CD4-positive, alpha-beta T cell treated with Interleukin-2 at 100 ng/mL for 4 hours (primary cell): ENCODE measurements around the gene GNL2.
"Not testable (repeated sequence)": the region's sequence is repeated elsewhere in the genome, so short reads cannot be mapped to it uniquely, and the experiment has no call there.

Experiments
- DNase-seq: peaks from one replicate; pipeline ENCODE4 v3.0.0-alpha.2; 2020; ENCODE audit warnings: low spot score

GNL2 gene

DNA sequence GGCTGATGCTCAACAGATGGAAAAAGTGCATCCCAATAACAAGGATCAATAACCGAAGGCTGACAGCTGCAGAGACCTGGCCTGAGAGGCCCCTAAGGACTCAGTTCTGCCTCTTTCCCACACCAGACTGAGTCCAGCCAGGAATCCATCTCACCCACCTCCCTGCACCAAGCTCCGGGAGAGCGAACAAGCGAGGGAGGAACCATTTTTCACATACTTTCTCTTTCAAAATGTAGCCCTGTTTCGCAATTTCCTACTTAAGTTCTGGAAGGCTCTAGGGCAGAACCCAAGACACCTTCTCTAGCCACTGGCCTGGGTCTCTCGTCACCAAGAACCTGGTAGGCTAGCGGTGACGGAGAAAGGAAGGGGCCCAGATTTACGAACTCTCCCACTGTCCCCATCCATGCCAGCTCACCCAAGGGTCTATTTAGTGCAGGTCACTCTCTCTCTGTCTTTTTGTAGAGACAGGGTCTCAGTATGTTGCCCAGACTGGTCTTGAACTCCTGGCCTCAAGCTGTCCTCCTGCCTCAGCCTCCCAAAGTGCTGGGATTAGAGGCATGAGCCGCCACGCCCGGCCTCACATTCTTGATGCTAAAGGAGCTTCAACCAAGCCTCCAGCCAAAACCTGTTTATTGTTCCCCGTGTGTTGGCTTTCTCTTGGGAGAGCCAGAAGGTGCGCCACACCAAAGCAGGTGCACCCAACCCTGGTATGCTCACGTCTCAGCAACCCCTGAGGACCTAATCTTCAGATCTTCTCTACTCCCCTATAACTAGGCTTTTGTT, 10.9 kb upstream of the GNL2 start:
- DNase-seq: no peak

DNA sequence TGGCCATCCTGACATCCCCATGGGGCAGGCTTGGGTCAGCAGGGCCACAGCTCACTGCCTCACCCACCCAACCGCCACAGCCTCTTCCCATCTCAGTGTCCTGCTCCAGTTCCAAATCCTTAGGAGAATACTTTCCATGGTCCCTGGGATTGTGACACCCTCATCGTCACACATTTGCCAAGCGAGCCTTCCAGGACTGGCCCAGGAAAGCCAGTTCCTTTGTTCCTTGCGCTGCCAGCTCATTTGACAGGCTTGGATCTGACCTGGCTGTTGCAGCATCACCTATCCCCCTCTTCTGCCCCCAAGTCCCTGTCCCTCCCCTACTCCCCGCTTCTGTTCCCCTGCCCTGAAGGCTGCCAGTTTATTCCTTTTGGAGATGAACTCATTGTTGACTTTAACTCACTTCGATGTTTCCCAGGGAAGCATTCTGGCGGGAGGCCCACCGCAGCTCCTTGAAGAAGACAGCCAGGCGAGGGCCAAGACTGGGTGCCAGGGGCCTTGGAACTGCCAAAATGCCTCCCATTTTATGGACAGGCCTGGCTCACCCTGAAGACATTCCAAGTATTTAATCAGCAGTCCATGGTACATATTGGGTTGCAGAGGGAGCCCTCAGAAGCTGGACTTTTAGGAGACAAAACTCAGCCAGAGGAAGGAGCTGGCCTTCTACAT, 10.2 kb upstream of the GNL2 start:
- DNase-seq: no peak

DNA sequence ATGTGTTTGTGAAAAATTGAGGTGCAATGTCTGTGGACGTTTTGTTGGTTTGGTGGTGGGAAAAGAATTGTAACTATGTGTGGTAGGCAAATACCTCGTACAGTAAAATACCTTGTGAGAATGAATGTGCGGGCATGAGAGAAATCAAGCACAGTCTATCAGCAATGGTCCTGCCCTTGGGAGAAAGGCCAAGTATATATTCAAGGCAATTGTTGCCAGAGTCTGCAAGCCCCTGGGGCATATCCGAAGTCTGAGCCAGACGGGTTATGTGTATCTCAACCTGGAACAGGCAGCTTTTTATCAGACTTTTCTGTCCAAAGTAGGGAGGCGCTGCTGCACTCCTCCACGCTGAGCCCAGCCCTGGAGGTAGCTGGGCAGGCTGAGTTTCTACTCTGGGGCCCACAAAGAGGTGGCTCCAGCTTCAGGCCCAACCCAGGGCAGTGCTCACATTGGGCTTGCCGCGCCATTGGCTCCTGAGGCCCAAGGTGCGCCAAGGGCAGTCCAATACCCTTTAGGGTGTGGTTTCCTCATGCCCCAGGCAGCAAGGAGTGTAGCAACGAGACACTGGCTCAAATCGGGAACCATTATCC, 9.4 kb upstream of the GNL2 start:
- DNase-seq: no peak

DNA sequence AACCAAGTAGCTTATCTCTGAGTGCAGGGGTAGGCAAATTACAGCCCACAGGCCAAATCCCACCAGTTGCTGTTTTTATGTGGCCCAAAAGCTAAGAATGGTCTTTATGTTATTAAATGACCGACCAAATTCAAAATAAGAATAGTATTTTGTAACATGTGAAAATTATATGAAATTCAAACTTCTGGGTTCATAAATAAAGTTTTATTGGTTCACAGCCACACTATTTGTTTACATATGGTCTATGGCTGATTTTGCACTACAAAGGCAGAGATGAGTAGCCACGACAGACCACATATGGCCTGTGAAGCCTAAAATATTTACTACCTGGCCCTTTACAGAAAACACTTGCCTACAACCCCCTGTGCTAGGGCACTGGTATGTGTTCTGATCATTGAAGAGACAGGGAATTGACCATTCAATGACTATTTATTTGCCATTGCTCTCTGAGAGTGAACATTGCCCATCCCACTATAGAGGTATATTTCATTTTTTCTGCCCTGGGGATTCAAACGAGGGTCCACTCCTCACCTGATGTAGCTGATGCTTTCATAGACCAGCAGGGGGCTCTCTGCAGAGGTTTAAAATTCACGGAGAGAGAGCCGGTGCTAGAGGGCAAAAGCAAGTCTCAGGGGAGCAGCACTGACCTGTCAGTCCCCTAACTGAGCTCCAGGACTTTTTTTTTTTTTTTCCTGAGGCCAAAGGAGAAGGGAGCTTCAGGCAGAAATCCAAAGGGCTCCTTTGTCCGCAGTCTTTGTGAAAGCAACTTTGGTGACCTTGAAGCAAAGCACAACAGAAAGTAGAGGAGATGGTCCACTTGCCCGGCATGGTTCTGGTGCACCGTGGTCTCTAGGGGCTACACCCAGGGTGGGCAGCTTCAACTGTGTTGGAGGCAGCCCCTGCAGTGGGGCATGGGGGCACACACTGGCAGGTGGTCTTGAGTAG, 7.3 kb upstream of the GNL2 start:
- peak; percentile 60 for DNase-seq

DNA sequence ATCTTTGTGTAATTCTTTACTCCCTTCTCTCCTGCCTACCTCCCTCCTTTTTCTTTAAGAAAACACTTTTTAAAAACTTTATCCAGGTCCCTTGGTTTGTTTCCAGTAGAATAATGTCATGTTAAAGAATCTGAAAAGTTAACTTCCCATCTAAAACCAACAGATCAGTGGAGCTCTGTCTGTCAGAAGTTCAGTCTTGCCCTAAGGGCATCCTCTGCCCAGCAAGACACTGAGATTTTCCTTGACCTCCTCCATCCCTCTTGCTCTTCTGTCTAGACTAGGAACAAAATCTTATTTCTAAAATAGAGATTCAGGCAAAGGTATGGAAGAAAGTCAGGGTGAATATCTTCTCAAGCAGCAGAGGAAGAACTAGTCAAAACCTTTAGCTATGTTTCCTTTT, 5.7 kb upstream of the GNL2 start:
- DNase-seq: no peak

DNA sequence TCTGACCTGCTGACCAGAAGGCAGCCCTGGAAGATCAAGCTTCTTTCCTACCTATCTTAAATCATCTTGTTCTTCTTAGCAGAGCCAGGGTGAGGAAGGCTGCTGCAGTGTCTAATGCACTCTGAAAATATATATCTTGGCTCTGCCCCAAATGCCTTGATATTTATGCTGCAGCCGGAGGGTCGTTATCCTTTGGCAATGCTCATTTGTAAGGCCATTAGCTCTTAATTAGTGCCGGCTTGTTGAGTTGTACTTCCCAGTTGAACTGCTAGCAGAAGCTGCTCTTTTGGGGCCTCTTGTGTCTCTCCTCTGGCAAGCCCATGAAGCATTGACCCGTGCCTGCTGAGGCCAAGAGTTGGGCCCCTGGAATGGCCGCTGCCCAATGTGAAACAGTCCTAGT, 4.2 kb upstream of the GNL2 start:
- no peak for DNase-seq

DNA sequence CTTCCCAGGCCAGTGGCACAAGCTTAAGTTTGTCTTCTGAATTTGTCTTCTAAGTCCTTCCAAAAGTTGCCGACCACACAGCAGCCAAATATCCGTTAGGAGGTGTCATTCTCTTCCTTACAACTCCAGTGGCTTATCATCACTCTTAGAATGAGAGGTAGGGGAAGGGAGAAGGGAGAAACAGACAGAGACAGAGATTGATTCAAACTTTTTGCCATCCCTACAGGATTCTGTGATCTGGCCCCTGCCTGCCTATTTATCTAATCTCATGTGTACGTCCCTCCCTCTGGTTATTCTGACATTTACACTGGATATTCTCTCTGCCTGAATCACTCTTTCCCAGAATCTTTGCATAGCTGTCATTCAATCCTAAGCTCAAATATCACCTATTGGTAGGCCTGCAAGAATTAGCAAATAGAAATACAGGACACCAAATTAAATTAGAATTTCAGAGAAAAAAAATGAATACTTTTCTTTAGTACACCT, 488 bp upstream of the GNL2 start:
- peak; percentile 31 for DNase-seq

DNA sequence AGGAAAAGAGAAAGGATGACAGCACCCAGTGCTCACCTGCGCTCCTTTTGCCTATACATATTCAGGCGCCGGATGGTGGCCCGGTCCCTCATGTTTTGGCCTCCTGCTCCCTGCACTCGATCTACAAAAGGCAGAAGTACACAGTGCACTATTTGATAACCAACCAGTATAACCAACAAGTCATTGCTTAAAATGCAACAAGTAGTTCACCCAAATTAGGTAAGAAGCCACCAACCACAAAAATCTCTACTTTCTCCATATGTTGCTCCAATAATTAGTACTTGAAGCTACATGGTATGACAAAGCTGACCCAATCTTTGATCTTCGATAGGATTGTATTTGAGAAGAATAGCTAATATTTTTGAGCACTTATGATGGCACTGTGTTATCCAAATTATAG, 2.0 kb downstream of the GNL2 start:
- DNase-seq: no peak

DNA sequence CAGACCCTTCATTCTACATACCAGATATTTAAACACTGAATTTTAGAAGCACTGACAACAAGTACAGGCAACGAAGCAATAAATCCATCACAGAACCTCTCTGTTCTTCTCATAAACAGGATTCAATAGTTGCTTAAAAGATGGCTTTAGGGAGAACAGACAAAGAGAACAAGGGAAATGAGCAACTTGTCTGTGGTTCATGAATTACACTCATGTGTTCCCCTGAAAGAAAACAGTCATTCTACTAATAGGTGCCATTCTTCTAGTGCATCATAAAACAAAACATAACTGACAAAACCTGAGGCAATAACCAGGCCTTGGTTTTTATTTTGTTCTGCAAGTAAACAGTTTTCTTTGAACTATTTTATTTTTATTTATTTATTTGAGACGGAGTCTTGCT, 6.8 kb downstream of the GNL2 start:
- no peak for DNase-seq

DNA sequence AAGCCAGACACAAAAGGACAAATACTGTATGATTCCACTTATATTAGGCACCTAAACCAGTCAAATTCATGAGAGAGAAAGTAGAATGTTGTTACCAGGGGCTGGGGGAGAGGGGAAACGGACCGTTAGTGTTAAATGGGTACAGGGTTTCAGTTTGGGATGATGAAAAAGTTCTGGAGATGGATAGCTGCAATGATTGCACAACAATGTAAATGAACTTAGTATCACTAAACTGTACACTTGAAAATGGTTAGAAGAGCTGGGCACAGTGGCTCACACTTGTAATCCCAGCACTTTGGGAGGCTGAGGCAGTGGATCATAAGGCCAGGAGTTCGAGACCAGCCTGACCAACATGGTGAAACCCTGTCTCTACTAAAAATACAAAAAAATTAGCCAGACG, 11.2 kb downstream of the GNL2 start:
- DNase-seq: not testable (repeated sequence)

DNA sequence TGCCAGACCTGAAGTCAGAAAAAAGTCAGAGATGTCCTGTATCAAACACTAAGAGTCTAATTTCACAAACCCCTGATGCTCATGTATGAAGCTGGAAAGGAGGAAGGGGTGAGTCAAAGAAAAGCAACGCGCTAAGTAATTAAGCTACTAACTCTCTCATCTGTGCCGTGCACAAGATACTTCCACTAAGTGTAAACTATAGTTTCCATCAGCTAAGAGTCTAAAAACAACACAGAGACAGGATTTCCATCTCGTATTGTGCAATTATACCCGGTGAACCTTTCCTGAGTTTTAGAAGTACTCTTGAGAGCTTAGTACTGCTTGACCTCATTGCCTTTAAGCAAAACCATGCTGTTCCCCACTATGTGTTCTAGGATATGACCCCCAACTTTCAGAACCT, 20.0 kb downstream of the GNL2 start:
- no peak for DNase-seq

DNA sequence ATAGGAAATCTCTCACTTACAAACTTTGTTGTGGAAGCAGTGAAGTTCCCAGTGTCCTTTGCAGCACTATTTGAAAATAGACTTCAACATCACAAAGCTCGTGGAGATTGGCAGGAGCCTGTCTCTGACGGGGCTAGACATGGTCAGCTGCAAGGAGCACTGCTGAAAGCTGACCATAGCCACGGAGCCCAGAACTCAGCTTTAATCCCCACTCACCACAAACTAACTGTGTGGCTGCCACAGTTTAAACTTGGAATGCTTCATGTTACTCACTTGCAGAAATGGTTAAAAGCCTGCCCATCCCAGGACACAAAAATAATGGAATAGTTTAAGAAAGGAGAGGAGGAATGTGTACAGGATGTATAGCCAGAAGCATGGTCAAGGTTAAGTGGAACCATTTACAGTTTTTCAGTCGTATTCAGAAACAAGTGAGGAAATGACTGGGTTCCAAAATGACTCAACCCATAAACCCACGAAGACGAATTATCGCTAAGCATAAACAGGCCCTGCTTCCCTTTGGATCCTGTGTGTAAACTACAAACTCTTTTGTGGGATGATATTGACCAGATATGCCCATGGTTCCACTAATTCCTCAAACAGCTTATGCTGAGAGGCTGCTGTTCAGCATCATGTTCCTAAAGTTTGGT, 20.8 kb downstream of the GNL2 start:
- no peak for DNase-seq

DNA sequence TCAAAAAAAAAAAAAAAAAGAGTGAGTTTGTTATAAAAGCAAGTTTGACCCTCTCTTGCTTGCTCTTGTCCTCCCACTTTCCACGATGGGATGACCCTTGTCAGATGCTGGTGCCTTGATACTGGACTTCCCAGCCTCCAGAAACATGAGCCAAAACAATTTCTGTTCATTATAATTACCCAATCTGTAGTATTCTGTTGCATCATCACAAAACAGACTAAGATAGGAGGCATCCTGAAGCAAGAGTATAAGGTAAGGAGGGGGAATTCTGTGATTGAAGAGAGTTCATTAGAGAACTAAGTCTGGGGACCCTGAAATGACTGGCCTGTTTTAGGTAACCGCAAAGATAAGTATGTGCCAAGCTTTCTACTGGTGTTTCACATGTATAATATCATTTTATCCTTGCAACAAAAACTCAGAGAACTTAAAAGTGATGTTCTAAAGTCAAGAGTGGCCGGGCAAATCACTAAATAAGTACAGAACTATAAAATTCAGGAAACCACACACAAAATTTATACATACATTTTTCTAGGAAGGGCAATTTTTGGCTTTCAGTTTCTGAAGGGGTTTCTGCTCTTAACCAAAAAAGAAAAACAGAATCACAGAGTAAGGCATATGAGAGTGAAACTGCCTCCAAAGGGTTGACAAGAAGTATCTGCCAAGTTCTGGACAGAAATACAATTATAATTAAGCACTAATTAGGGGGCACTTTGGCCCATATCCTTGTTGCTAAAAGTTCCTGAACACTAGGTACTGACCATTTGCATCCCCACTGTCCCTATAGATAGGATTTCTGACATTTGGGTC, 25.0 kb downstream of the GNL2 start:
- no peak for DNase-seq

DNA sequence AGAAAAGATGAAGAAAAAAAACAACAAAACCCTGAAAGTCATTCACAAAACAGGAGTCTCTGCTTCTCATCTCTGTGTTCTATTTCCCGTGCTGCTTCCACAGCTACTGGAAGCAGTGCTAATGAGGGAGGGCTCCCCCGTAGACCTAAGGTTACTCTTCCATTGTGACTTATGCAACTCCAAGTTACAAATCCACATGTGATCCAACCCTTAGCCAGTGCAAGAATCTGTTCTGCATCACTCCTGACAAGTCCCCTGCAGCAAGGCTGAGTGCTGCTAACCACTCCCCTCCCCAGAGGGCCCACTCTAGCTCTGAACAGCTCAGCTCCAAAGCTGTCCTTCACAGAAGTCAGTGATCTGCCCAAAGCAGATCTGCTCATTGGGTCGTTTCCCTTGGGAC, 28.7 kb downstream of the GNL2 start:
- no peak for DNase-seq

DNA sequence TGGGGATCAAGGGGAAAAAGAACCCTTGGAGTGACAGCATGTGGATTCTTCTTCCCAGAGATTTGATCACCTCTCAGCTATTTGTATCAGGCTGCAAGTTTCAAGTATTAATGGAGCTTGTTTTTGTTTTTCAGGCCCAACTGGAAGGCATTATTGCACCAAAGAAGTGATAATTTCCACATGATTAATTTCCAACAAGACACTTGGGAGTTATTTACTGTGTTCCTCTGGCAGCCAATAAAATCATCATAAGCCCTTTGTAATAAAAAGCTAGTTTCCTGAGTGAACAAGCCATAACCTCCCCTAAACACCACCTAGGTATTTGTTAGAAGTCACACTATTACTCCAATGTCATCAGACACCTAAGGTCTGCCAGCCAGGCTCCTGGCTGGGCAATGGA, 30.8 kb downstream of the GNL2 start:
- no peak for DNase-seq

DNA sequence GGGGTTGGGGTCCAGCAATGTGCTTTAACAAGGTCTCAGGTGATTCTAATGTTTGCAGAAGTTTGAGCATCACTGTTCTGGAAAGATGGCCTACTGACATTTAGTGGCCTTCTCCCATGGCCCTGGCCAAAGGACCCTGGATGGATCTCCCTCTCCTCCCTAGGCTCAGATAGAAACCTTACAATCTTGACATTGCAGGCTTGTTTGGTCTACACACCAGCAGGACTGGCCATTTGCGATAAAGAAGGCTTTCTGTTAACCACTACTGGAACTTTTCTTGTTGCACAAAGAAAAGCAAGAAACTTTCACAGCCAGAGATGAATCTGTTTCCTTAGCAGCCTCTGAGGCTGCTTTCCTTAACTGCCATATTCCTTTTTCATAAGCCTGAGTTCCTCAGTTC, 32.8 kb downstream of the GNL2 start:
- no peak for DNase-seq

DNA sequence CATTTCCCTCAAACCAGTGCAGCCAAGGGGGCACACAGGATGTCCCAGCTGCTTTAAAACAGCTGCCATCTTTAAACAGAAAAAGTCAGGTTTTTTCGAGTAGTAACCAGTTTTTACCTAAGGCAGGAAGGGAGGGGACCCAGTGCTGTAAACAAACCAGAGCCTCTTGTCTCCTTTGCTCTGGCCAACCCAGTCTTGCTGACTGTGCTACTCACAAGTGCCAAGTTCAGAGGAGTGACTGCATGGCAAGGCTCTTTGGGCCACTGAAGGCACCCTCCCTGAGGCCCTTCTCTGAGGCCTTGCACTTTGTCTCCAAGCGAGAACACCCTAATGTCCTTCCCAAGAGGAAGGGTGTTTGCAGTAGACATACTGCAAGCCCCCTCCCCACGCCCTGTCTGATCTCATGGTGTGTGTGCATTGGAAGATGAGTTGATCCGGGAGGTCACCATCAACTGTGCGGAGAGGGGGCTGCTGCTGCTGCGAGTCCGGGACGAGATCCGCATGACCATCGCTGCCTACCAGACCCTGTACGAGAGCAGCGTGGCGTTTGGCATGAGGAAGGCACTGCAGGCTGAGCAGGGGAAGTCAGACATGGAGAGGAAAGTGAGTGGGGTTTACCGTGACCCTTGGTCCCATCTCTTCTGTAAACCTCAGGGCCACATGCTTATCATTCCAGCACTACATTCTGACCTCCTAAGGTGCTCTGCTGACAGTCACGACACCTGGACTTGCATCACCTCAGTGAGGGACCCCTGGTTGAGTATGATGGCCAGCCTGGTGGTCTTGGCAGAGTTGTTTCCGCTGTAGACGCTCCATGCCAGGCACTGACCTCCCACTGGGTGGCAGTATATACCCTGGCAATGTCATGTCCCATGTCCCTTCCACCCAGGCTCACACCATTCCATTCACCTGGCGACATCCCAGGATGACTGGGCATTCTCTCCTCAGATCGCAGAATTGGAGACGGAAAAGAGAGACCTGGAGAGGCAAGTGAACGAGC, 34.3 kb downstream of the GNL2 start:
- peak; percentile 27 for DNase-seq

DNA sequence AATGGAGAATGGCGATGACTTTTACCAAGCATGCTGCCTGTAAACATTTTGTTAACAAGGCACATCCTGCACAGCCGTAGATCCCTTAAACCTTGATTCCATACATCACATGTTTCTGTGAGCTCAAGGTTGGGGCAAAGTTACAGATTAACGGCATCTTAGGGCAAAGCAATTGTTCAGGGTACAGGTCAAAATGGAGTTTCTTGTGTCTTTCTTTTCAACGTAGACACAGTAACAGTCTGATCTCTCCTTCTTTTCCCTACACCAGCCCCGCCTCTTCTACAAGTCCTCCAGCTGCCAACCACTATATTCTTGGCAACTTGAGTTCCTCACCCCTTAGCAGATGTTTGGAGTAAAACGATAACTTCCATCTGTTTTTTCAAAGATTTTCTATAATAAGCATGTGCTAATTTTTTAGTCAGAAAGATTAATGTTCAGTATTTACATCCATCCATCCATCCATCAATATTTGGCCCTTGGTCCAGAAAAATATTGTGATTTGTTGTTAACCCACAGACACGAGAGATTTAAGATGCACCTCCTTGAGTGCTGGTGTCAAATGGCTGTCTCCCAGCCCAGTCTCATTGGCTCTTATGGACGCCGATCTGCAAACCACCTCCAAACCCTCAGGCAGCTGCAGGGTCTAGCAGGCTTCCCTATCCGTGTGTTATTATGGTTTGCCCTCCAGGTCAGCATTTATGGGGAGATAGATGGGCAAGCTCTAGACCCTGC, 35.2 kb downstream of the GNL2 start:
- no peak for DNase-seq

DNA sequence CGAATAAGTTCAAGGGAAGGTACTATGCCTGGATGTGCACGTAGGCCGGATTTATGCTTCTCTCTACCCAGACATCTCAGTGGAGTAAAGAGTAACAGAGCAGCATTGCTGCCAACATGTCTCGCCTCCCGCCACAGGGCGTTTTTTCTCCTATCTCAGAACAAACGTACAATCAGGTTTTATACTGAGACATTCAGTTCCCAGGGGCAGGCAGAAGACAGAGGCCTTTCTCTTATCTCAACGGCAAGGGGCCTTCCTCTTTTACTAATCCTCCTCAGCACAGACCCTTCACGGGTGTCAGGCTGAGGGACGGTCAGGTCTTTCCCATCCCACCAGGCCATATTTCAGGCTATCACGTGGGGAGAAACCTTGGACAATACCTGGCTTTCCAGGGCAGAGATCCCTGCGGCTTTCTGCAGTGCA, 35.8 kb downstream of the GNL2 start:
- not testable (repeated sequence) for DNase-seq
